Natural killer cell (primary cell): ENCODE measurements around the gene GATAD2A. TPM values are rescaled to one million over a fixed set of nuclear protein-coding genes. Genes with fewer than 3 reads are reported as not detected.

Experiments
- ATAC-seq, 3 donors: fragments of 150-1000 bp in 2 of 3; fragments of 200-7000 bp in 1 of 3; cut with Tn5 transposase; 1 replicate in 1 of 3; 2 replicates in 2 of 3; pipeline ENCODE4 v1.10.0; 2021; ENCODE audit warnings: mild to moderate bottlenecking in 2 of 3, moderate library complexity in 2 of 3
- DNase-seq, 2 donors: peaks; one replicate each; pipeline versions ENCODE4 v3.0.0 to v3.0.0-alpha.2; 2013 to 2021; ENCODE audit warnings: mixed read lengths in 1 of 2
- H3K27ac ChIP-seq: one replicate; pipeline ENCODE4 v1.5.1; 2013; ENCODE audit warnings: mild to moderate bottlenecking, low read length
- H3K27me3 ChIP-seq: one replicate; pipeline ENCODE4 v1.6.1; 2013; ENCODE audit warnings: low read length; ENCODE audit not compliant: control insufficient read depth, insufficient read depth
- H3K36me3 ChIP-seq: one replicate; pipeline ENCODE4 v1.6.1; 2013; ENCODE audit warnings: low read length; ENCODE audit not compliant: control insufficient read depth, insufficient read depth
- H3K4me1 ChIP-seq: one replicate; pipeline ENCODE4 v1.6.1; 2013; ENCODE audit warnings: low read length; ENCODE audit not compliant: control insufficient read depth, insufficient read depth
- H3K4me3 ChIP-seq: one replicate; pipeline ENCODE4 v1.5.1; 2013; ENCODE audit warnings: low read length
- H3K9me3 ChIP-seq: one replicate; pipeline ENCODE4 v1.6.1; 2013; ENCODE audit warnings: low read length; ENCODE audit not compliant: control insufficient read depth, insufficient read depth
- H3K27ac Mint-ChIP-seq, 2 donors: one replicate each; pipeline ENCODE4 v1.8.0; 2022; ENCODE audit warnings: mild to moderate bottlenecking in 2 of 2, mixed read lengths in 2 of 2, moderate library complexity in 1 of 2
- H3K27me3 Mint-ChIP-seq, 2 donors: one replicate each; pipeline ENCODE4 v1.8.0; 2022; ENCODE audit warnings: low read depth in 2 of 2, mixed read lengths in 2 of 2
- H3K36me3 Mint-ChIP-seq: one replicate; pipeline ENCODE4 v1.8.0; 2022; ENCODE audit warnings: mixed read lengths
- H3K4me1 Mint-ChIP-seq, 2 donors: one replicate each; pipeline ENCODE4 v1.8.0; 2022; ENCODE audit warnings: mixed read lengths in 2 of 2
- H3K4me3 Mint-ChIP-seq: one replicate; pipeline ENCODE4 v1.8.0; 2022; ENCODE audit warnings: mild to moderate bottlenecking, moderate library complexity, mixed read lengths
- H3K9me3 Mint-ChIP-seq, 2 donors: one replicate each; pipeline ENCODE4 v1.8.0; 2022; ENCODE audit warnings: mixed read lengths in 2 of 2
- CTCF ChIP-seq: fragments of 200-600 bp; IDR thresholded peaks from one replicate; pipeline ENCODE4 v1.8.0; 2022; ENCODE audit warnings: antibody characterized with exemption
- WGBS: methylation state at CpG from one replicate; pipeline ENCODE4 v1.1.7; 2013; ENCODE audit warnings: missing lambda C conversion rate; ENCODE audit not compliant: insufficient coverage; 5-methylcytosine and 5-hydroxymethylcytosine counted together
- intact Hi-C: fragments of 100-400 bp; cut with micrococcal nuclease; formaldehyde crosslinking; loops from one replicate; pipeline ENCODE4 v1.14.2; 2022
- total RNA-seq, 4 donors: library from RNA; stranded (reverse); fragments of 120-200 nt in 1 of 4; gene quantifications; one replicate each; pipeline versions ENCODE4 v1.2.3 to v1.2.4, GENCODE V29; 2013 to 2022

The GATAD2A gene
- total RNA-seq, 3 donors from 2014 or later (not counting 1 experiment from before 2014, with no cell fraction given): 209 to 232 (median 230) TPM

GRCh38 chr19:19409205-19409604 is 3.7 kb downstream of the GATAD2A start:
- ATAC-seq: no peak
- Mint-ChIP-seq H3K27me3 (no peaks in the 10 kb centered on the region), H3K4me1 (peaks cover 78 to 80% of the 10 kb centered on the region in 2 donors), H3K36me3 (no peaks in the 10 kb centered on the region), H3K27ac (peak overlapping the region; percentile 89 to 90), H3K4me3 (peak overlapping the region; percentile 86), H3K9me3 (no peaks in the 10 kb centered on the region)
- DNase-seq: no peak
- Histone ChIP-seq H3K27me3 (no peaks in the 10 kb centered on the region), H3K27ac (no peak overlapping the region), H3K9me3 (no peaks in the 10 kb centered on the region), H3K4me1 (peaks cover 63% of the 10 kb centered on the region), H3K4me3 (no peak overlapping the region), H3K36me3 (no peaks in the 10 kb centered on the region)
- intact Hi-C loops: loop anchor here (5.0 kb wide), 2 partner anchors 38 to 53 kb away; no protein-coding TSS in a partner anchor
- TF ChIP-seq CTCF: no peak
- 72% methylated on average over 3 of the region's 4 CpGs for WGBS

GRCh38 chr19:19409631-19410030 is 4.2 kb downstream of the GATAD2A start:
- peaks cover 64% of the 10 kb centered on the region for H3K4me1 ChIP-seq
- H3K27me3 ChIP-seq: no peaks in the 10 kb centered on the region
- peak overlapping the region; percentile 46 for H3K27ac ChIP-seq
- H3K4me3 ChIP-seq: no peak overlapping the region
- peak overlapping the region; percentile 89 to 90 for H3K27ac Mint-ChIP-seq
- H3K4me1 Mint-ChIP-seq: peaks cover 78 to 80% of the 10 kb centered on the region in 2 donors
- no peak for TF ChIP-seq CTCF
- peak overlapping the region; percentile 86 for H3K4me3 Mint-ChIP-seq
- no peaks in the 10 kb centered on the region for H3K36me3 ChIP-seq
- H3K9me3 Mint-ChIP-seq: no peaks in the 10 kb centered on the region
- intact Hi-C loops: loop anchor here (5.0 kb wide), 2 partner anchors 38 to 53 kb away; no protein-coding TSS in a partner anchor
- 62% methylated on average over 8 of the region's 8 CpGs for WGBS
- no peaks in the 10 kb centered on the region for H3K36me3 Mint-ChIP-seq
- DNase-seq (peak in 1 of 2 donors; percentile 59), ATAC-seq (no peak)
- no peaks in the 10 kb centered on the region for H3K9me3 ChIP-seq
- no peaks in the 10 kb centered on the region for H3K27me3 Mint-ChIP-seq

- H3K27me3 Mint-ChIP-seq: no peaks in the 10 kb centered on the region
- peak overlapping the region; percentile 64 for H3K4me3 Mint-ChIP-seq
- 60% methylated on average over 15 of the region's 15 CpGs for WGBS
- ATAC-seq: peak; percentile 67 to 82 (median 74)
- peaks cover 76 to 77% of the 10 kb centered on the region in 2 donors for H3K4me1 Mint-ChIP-seq
- H3K27ac Mint-ChIP-seq: peak overlapping the region; percentile 89 to 90
- peak overlapping the region; percentile 59 for H3K27ac ChIP-seq
- H3K4me1 ChIP-seq: peaks cover 70% of the 10 kb centered on the region
- no peaks in the 10 kb centered on the region for H3K27me3 ChIP-seq
- peak; percentile 49 to 58 for DNase-seq
- peak; percentile 21 for TF ChIP-seq CTCF
- H3K4me3 ChIP-seq: no peak overlapping the region
- no peaks in the 10 kb centered on the region for H3K9me3 Mint-ChIP-seq
- no peaks in the 10 kb centered on the region for H3K9me3 ChIP-seq
- H3K36me3 Mint-ChIP-seq: no peaks in the 10 kb centered on the region
- no peaks in the 10 kb centered on the region for H3K36me3 ChIP-seq
- intact Hi-C loops: loop anchor here (1.0 kb wide), 1 partner anchor 78 kb away; no protein-coding TSS in a partner anchor
Observed at GRCh38 chr19:19410553-19411550, 5.4 kb downstream of the GATAD2A start.
